Parathyroid adenoma (tissue), 2 donors: Measurements from ENCODE around the gene RAB3C.

Experiments
- H2AFZ ChIP-seq: fragments of 300-600 bp; sonication (generic); one replicate; pipeline ENCODE4 v1.7.0; 2017; ENCODE audit warnings: antibody characterized with exemption, mild to moderate bottlenecking
- H3K27ac ChIP-seq: fragments of 300-600 bp; sonication (generic); one replicate; pipeline ENCODE4 v1.7.0; 2017
- H3K27me3 ChIP-seq: fragments of 300-600 bp; sonication (generic); one replicate; pipeline ENCODE4 v1.7.0; 2017; ENCODE audit warnings: low read length; ENCODE audit not compliant: control insufficient read depth, insufficient read depth
- H3K36me3 ChIP-seq: fragments of 300-600 bp; sonication (generic); one replicate; pipeline ENCODE4 v1.7.0; 2017; ENCODE audit warnings: low read length; ENCODE audit not compliant: control insufficient read depth, insufficient read depth
- H3K4me1 ChIP-seq: fragments of 300-600 bp; sonication (generic); one replicate; pipeline ENCODE4 v1.7.0; 2017; ENCODE audit warnings: control low read depth
- H3K4me2 ChIP-seq: fragments of 300-600 bp; sonication (generic); one replicate; pipeline ENCODE4 v1.7.0; 2017; ENCODE audit warnings: low read length
- H3K4me3 ChIP-seq: fragments of 300-600 bp; sonication (generic); one replicate; pipeline ENCODE4 v1.7.0; 2017; ENCODE audit warnings: low read depth, low read length
- H3K79me2 ChIP-seq: fragments of 300-600 bp; sonication (generic); one replicate; pipeline ENCODE4 v1.7.0; 2017; ENCODE audit warnings: control low read depth
- H3K9ac ChIP-seq: fragments of 300-600 bp; sonication (generic); one replicate; pipeline ENCODE4 v1.7.0; 2017; ENCODE audit warnings: mild to moderate bottlenecking
- H3K9me3 ChIP-seq: fragments of 300-600 bp; sonication (generic); one replicate; pipeline ENCODE4 v1.7.0; 2017; ENCODE audit warnings: low read length; ENCODE audit not compliant: control insufficient read depth
- CTCF ChIP-seq: fragments of 300-600 bp; sonication (generic); IDR thresholded peaks from one replicate; pipeline ENCODE4 v1.7.0; 2017; ENCODE audit warnings: antibody characterized with exemption, mild to moderate bottlenecking
- donor health status: primary hyperparathyroidism.

RAB3C gene

GRCh38 chr5:58711965-58712364 lies 129.1 kb downstream of the RAB3C start:
- H3K36me3 ChIP-seq, result no peaks in the 10 kb centered on the region
- H3K4me2 ChIP-seq, result no peak overlapping the region
- H3K27me3 ChIP-seq, result no peaks in the 10 kb centered on the region
- H3K4me1 ChIP-seq, result no peaks in the 10 kb centered on the region
- no peak overlapping the region for H3K27ac ChIP-seq
- no peaks in the 10 kb centered on the region for H3K79me2 ChIP-seq
- no peak for TF ChIP-seq CTCF
- no peak overlapping the region for H3K9ac ChIP-seq
- no peak overlapping the region for H3K4me3 ChIP-seq
- H3K9me3 ChIP-seq, result no peaks in the 10 kb centered on the region
- H2AFZ ChIP-seq, result no peak overlapping the region

- Histone ChIP-seq H2AFZ (no peak overlapping the region), H3K27ac (no peak overlapping the region), H3K27me3 (no peaks in the 10 kb centered on the region), H3K4me2 (no peak overlapping the region), H3K36me3 (no peaks in the 10 kb centered on the region), H3K4me3 (no peak overlapping the region), H3K79me2 (no peaks in the 10 kb centered on the region), H3K4me1 (no peaks in the 10 kb centered on the region), H3K9ac (no peak overlapping the region), H3K9me3 (no peaks in the 10 kb centered on the region)
- no peak for TF ChIP-seq CTCF
These were observed 131.2 kb downstream of the RAB3C start for GRCh38 chr5:58714046-58714445.

GRCh38 chr5:58715997-58716656 lies 133.3 kb downstream of the RAB3C start:
- Histone ChIP-seq H3K9me3 (no peaks in the 10 kb centered on the region), H3K4me3 (no peak overlapping the region), H2AFZ (no peak overlapping the region), H3K4me2 (no peak overlapping the region), H3K27ac (no peak overlapping the region), H3K36me3 (no peaks in the 10 kb centered on the region), H3K9ac (no peak overlapping the region), H3K4me1 (no peaks in the 10 kb centered on the region), H3K27me3 (no peaks in the 10 kb centered on the region), H3K79me2 (no peaks in the 10 kb centered on the region)
- no peak for TF ChIP-seq CTCF

- H3K27ac ChIP-seq, result no peak overlapping the region
- no peaks in the 10 kb centered on the region for H3K4me1 ChIP-seq
- H2AFZ ChIP-seq, result no peak overlapping the region
- no peak overlapping the region for H3K9ac ChIP-seq
- H3K4me3 ChIP-seq, result no peak overlapping the region
- TF ChIP-seq CTCF, result no peak
- H3K79me2 ChIP-seq, result no peaks in the 10 kb centered on the region
- no peaks in the 10 kb centered on the region for H3K27me3 ChIP-seq
- no peaks in the 10 kb centered on the region for H3K9me3 ChIP-seq
- no peak overlapping the region for H3K4me2 ChIP-seq
- no peaks in the 10 kb centered on the region for H3K36me3 ChIP-seq
These were observed 133.8 kb downstream of the RAB3C start for GRCh38 chr5:58716713-58717112.

GRCh38 chr5:58717303-58718007 lies 134.6 kb downstream of the RAB3C start:
- Histone ChIP-seq H3K4me2 (no peak overlapping the region), H3K27ac (no peak overlapping the region), H3K36me3 (no peaks in the 10 kb centered on the region), H2AFZ (no peak overlapping the region), H3K27me3 (no peaks in the 10 kb centered on the region), H3K9me3 (no peaks in the 10 kb centered on the region), H3K9ac (no peak overlapping the region), H3K79me2 (no peaks in the 10 kb centered on the region), H3K4me1 (no peaks in the 10 kb centered on the region), H3K4me3 (no peak overlapping the region)
- TF ChIP-seq CTCF, result no peak
